ENCODE data around the gene PTH1R.
"Not testable (repeated sequence)": the region's sequence is repeated elsewhere in the genome, so short reads cannot be mapped to it uniquely, and the experiment has no call there.

Gene PTH1R

GRCh38 chr3:46901591-46902187 lies 24.2 kb downstream of the PTH1R start:
- DNase-seq: no peak

DNA sequence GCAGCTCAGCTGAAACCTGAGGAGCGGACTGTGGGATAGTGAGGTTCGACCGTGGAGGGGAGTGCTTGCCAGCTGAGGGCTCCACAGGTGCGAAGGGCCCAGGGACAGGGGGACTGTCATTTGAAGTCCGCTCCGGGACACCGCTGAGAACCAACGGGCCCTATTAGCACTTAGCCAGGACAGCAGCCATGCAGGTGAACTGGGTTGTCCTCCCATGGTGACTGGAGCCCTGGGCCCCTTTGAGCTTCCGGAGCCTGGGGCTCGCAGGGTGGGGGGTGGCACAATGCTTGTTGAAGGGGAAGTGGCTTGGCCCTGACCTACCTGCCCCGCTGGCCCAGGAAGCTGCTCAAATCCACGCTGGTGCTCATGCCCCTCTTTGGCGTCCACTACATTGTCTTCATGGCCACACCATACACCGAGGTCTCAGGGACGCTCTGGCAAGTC lies 24.7 kb downstream of the PTH1R start:
- no peak for DNase-seq

GRCh38 chr3:46903341-46904302 lies 26.1 kb downstream of the PTH1R start:
- no peak for DNase-seq

- no peak for DNase-seq
Measured at GRCh38 chr3:46904303-46905212, 27.0 kb downstream of the PTH1R start.

DNA sequence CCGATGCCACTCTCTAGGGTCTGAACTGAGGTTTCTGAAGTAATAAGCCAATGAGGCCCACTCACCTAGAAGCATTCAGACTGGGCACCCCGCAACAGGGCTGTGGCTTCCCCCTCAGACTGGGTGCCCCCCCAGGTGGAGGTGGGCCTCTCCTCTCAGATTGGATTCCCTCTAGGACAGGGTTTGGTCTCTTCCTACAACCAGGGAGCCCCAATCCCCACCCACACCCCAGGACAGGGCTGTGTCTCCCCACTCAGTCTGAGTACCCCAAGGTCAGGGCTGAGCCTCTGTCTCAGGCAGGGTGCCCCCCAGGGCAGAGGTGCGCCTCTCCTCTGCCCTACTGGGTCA lies 27.7 kb downstream of the PTH1R start:
- no peak for DNase-seq

DNA sequence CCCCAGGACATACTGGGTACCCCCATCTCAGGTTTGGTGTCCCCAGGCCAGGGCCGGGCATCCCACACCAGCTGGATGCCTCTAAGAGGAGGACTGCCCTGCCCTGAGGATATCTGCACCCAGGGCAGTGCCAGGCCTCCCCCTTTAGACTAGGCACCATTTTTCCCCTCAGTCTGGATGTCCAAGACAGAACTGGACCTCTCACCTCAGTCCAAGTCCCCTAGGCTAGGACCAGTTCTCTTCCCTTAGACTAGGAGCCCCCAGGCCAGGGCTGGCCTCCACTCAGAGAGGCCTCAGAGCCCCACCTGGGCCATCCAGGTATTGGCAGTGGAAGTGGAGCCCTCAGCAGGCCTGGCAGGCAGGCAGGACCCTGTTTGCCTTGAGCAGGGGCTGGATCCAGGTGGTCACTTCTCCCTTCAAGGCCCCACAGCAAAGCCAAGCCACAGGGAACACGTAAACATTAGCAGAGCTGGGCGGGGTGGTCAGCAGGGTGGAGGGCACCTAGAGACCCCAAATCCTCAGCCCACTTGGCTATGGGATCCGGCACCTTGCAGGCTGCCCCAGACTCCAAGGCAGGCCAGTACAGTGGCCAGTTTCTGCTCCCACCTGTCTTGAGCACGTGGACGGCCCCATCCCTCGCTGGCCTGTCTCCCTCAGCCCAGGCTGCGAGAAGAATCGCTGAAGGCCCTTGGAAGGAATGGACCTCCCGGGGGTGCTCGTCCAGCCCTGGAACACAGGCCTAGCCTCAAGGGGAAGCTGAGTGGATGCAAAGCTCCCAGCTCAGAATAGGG lies 28.3 kb downstream of the PTH1R start:
- DNase-seq: no peak

DNA sequence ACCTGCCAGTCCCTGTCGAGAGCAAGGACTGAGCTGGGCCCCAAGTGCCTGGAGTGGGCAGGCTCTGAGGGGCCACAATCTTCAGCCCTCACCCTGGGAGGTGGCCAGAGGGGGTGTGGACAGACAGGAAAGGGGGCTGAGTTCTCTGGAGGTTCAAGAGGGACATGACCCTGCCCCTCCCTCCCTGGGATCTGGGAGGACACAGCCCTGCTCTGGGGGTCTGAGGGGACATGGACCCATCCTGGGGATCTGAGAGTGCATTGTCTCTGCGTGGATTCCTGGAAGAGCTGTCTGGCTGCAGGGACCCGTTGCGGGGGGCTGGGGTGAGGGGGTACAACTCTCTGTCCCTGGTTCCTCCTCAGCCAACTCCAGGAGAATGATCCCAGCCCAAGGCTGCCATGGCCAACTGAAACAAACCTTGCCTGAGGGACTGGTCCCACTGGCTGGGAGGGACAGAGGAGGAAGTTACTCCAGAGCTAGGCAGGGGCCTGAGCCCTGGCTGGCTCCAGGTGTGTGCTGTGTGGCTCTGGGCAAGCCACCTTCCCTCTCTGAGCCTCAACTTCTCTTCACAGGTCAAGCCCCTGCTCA lies 29.0 kb downstream of the PTH1R start:
- DNase-seq: no peak

GRCh38 chr3:46907271-46907670 lies 29.8 kb downstream of the PTH1R start:
- no peak for DNase-seq

GRCh38 chr3:46907960-46908293 lies 30.4 kb downstream of the PTH1R start:
- no peak for DNase-seq

DNA sequence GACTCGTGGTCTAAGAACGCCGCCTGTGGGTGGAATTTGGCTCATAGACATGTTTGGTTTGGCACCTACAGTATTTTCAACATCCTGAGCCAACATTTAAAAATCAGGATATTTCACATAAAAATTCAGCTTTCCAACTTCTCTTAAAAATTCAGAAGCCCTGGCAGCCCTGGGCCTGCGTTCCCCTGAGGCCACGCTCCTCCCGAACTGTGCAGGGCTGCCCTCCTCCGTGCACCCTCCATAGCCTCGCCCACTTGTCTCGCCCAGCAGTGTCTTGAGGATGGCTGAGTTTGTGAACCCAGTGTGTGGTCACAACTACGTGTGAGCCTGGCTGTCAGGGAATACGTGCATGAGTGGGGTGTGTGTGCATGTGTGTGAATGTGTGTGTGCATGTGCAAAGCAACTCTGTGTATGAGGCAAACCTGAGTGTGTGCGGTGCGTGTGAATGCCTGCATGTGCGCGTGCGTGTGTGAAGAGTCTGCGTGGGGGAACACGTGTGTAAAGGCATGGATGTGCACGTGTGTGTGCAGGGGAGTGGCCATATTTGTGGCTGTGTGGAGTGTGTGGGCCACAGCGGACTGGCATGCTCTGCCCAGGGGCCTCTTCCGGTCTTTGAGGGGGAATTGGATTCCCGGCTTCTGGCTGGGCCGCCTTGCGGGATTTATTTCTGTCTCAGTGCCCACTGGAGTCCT lies 30.9 kb downstream of the PTH1R start:
- DNase-seq: peak in 1 of 2 experiments; percentile 4

DNA sequence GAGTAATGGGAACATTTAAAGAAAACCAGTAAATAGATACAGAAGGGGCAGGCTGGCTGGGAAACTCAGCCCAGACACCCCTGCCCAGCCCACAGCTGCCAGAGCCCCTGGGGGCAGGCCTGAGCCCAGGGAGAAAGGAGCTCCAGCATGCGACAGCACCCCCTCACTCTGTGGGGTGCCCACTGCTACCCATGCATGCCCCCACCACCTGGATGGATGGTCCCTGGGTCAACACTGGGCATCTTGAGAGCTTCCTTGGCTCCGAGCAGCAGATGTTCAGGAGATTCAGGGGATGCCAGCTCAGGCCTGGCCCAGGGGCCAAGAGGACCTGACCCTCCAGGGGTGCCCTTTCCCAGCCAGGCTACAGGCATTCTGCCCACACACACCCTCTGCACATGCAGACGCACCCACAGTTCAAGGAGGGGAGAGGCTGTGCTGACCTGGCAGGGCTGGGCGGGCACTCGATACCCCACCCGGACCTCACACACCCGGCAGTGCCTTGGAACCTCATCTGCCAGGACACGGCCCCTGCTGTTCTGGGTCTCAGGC lies 31.5 kb downstream of the PTH1R start:
- DNase-seq: no peak

- DNase-seq: peak; percentile 45 to 70
Measured at GRCh38 chr3:46909535-46910161, 32.1 kb downstream of the PTH1R start.

- DNase-seq: no peak
Measured at GRCh38 chr3:46910166-46910760, 32.7 kb downstream of the PTH1R start.

DNA sequence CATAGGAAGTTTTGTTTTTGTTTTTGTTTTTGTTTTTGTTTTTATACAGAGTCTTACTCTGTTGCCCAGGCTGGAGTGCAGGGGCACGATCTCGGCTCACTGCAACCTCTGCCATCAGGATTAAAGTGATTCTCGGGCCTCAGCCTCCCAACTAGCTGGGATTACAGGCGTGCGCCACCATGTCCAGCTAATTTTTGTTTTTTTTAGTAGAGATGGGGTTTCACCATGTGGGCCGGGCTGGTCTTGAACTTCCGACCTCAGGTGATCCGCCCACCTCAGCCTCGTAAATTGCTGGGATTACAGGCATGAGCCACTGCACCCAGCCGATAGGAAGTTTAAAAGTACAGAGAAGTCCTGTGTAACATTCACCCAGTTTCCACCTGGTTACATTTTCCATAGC lies 33.4 kb downstream of the PTH1R start:
- not testable (repeated sequence) for DNase-seq

- DNase-seq: no peak
Measured at GRCh38 chr3:46912986-46913385, 35.5 kb downstream of the PTH1R start.

DNA sequence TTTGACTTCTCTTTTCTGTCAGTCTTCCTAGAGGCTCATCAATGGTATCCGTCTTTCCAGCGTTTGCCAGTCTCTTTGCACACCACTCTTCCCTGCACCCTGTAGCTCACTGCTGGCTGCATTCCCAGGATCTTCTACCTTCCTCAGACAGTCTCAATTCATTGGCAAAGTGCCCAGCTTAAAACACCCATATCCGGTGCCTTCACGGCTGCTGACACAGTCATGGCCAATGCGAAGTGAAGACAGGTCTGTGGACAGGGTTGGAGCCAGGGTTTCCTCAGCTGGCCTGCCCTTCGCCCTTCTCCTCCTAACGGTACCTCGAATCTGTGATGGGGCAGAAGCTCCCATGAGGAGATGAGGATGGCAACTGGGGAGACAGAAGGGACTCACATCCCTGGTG lies 36.1 kb downstream of the PTH1R start:
- peak in 1 of 2 experiments; percentile 56 for DNase-seq

- no peak for DNase-seq
Measured at GRCh38 chr3:46914849-46915248, 37.3 kb downstream of the PTH1R start.

DNA sequence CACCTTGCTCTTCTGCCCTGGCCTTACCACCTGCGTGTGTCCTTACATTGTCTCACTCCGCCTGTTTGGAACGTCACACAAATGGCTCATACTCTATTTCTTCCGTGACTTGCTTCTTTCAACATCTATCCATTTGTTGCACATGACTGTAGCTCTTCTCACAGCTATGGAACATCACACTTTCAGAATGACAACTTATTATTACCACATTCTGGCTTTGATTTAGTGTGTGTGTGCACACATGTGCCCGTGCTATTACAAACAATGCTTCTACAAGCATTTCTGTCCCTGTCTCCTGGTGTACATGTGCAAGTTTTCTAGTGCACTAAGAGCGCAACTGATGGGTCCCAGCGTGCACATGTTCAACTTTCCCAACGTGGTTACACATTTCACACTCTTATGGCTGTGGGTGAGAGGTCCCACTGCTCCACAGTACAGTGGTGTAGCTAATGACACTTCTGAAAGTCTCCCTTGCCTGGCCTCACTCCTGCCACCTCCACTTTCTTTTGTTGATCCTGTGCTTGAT lies 37.8 kb downstream of the PTH1R start:
- no peak for DNase-seq

- DNase-seq: no peak
Measured at GRCh38 chr3:46916278-46916677, 38.8 kb downstream of the PTH1R start.

- DNase-seq: no peak
Measured at GRCh38 chr3:46916799-46917198, 39.3 kb downstream of the PTH1R start.

All from NCI-H446 (cell line).